Astrocyte (in vitro differentiated cells and primary cell): Measurements from ENCODE around the gene ECM1. TPM values are rescaled to one million over a fixed set of nuclear protein-coding genes. Genes with fewer than 3 reads are reported as not detected.

Experiments
- DNase-seq: peaks from one replicate; pipeline ENCODE4 v3.0.0-alpha.2; 2010; ENCODE audit warnings: low read depth
- FAIRE-seq: peaks from 2 replicates; lab custom pipeline; 2011; peaks lifted over from hg19 to GRCh38; lab: Jason Lieb, UNC
- H2AFZ ChIP-seq: 2 replicates; pipeline ENCODE4 v1.6.0; 2012; ENCODE audit warnings: low read depth, low read length, inconsistent platforms
- H3K27ac ChIP-seq: 2 replicates; pipeline ENCODE4 v1.5.1; 2011; ENCODE audit warnings: low read depth, low read length, inconsistent platforms
- H3K27me3 ChIP-seq: 2 replicates; pipeline ENCODE4 v1.6.0; 2011; ENCODE audit warnings: low read length, inconsistent platforms; ENCODE audit not compliant: insufficient read depth
- H3K36me3 ChIP-seq: 2 replicates; pipeline ENCODE4 v1.5.1; 2011; ENCODE audit warnings: low read length, inconsistent platforms; ENCODE audit not compliant: insufficient read depth
- H3K4me1 ChIP-seq: 2 replicates; pipeline ENCODE4 v1.5.1; 2011; ENCODE audit warnings: low read length, inconsistent platforms; ENCODE audit not compliant: insufficient read depth
- H3K4me2 ChIP-seq: 2 replicates; pipeline ENCODE4 v1.6.0; 2012; ENCODE audit warnings: low read length, inconsistent platforms
- H3K4me3 ChIP-seq: 2 replicates; pipeline ENCODE4 v1.5.1; 2011; ENCODE audit warnings: low read depth, mild to moderate bottlenecking, low read length, inconsistent platforms; ENCODE audit not compliant: insufficient read depth
- H3K79me2 ChIP-seq: 2 replicates; pipeline ENCODE4 v1.6.0; 2012; ENCODE audit warnings: mild to moderate bottlenecking, low read length, inconsistent platforms; ENCODE audit not compliant: insufficient read depth
- H3K9ac ChIP-seq: 2 replicates; pipeline ENCODE4 v1.6.0; 2012; ENCODE audit warnings: mild to moderate bottlenecking, low read length, inconsistent platforms
- H3K9me3 ChIP-seq: 2 replicates; pipeline ENCODE4 v1.5.1; 2012; ENCODE audit warnings: low read depth, mild to moderate bottlenecking, low read length, inconsistent platforms; ENCODE audit not compliant: insufficient read depth
- H4K20me1 ChIP-seq: 2 replicates; pipeline ENCODE4 v1.6.0; 2012; ENCODE audit warnings: low read length, inconsistent platforms; ENCODE audit not compliant: insufficient read depth
- H3K27ac Mint-ChIP-seq: one replicate; pipeline ENCODE4 v1.8.0; 2021; ENCODE audit warnings: mild to moderate bottlenecking, mixed read lengths; ENCODE audit not compliant: unreplicated experiment
- H3K27me3 Mint-ChIP-seq: one replicate; pipeline ENCODE4 v1.8.0; 2021; ENCODE audit warnings: low read depth, mixed read lengths; ENCODE audit not compliant: unreplicated experiment
- H3K36me3 Mint-ChIP-seq: one replicate; pipeline ENCODE4 v1.8.0; 2021; ENCODE audit warnings: low read depth, mixed read lengths; ENCODE audit not compliant: unreplicated experiment
- H3K4me1 Mint-ChIP-seq: one replicate; pipeline ENCODE4 v1.8.0; 2021; ENCODE audit warnings: low read depth, mixed read lengths; ENCODE audit not compliant: unreplicated experiment
- H3K4me3 Mint-ChIP-seq: one replicate; pipeline ENCODE4 v1.8.0; 2021; ENCODE audit warnings: mild to moderate bottlenecking, moderate library complexity, mixed read lengths; ENCODE audit not compliant: unreplicated experiment
- H3K9me3 Mint-ChIP-seq: one replicate; pipeline ENCODE4 v1.8.0; 2021; ENCODE audit warnings: mild to moderate bottlenecking, mixed read lengths; ENCODE audit not compliant: unreplicated experiment
- CTCF ChIP-seq: IDR thresholded peaks from 2 replicates; pipeline ENCODE4 v1.5.1; 2011; ENCODE audit warnings: low read depth, mild to moderate bottlenecking, inconsistent platforms, low read length, moderate library complexity; ENCODE audit not compliant: insufficient read depth
- EZH2 ChIP-seq: IDR thresholded peaks from 2 replicates; pipeline ENCODE4 v1.6.1; 2012; ENCODE audit warnings: mild to moderate bottlenecking, low read length, inconsistent platforms; ENCODE audit not compliant: insufficient read depth
- total RNA-seq: library from RNA; stranded (reverse); gene quantifications from 2 replicates; pipeline ENCODE4 v1.2.1, GENCODE V29; 2021

Gene ECM1
- total RNA-seq, 1 donor from 2014 or later, result 26.0 TPM

- Histone ChIP-seq H4K20me1 (peaks cover 7% of the 10 kb centered on the region), H3K79me2 (no peaks in the 10 kb centered on the region), H3K4me1 (peaks cover 14% of the 10 kb centered on the region), H3K36me3 (no peaks in the 10 kb centered on the region), H3K27me3 (no peaks in the 10 kb centered on the region), H3K9ac (peak overlapping the region; percentile 50), H2AFZ (no peak overlapping the region), H3K27ac (no peak overlapping the region), H3K4me3 (no peak overlapping the region), H3K9me3 (no peaks in the 10 kb centered on the region), H3K4me2 (peak overlapping the region; percentile 67)
- DNase-seq (no peak), FAIRE-seq (no peak)
- H3K27ac Mint-ChIP-seq, result peak overlapping the region; percentile 62
- H3K36me3 Mint-ChIP-seq, result no peaks in the 10 kb centered on the region
- no peaks in the 10 kb centered on the region for H3K27me3 Mint-ChIP-seq
- TF ChIP-seq CTCF (no peak), EZH2 (no peak)
- H3K9me3 Mint-ChIP-seq, result no peaks in the 10 kb centered on the region
- peaks cover 14% of the 10 kb centered on the region for H3K4me1 Mint-ChIP-seq
- H3K4me3 Mint-ChIP-seq, result no peak overlapping the region
Measured at GRCh38 chr1:150552911-150553289, 45.0 kb downstream of the ECM1 start.

GRCh38 chr1:150553392-150554085 is 45.6 kb downstream of the ECM1 start:
- no peaks in the 10 kb centered on the region for H3K79me2 ChIP-seq
- TF ChIP-seq EZH2, result no peak
- H3K4me1 ChIP-seq, result peaks cover 14% of the 10 kb centered on the region
- H3K36me3 ChIP-seq, result no peaks in the 10 kb centered on the region
- no peaks in the 10 kb centered on the region for H3K27me3 ChIP-seq
- H3K4me2 ChIP-seq, result no peak overlapping the region
- H3K4me3 Mint-ChIP-seq, result no peak overlapping the region
- H3K9ac ChIP-seq, result no peak overlapping the region
- DNase-seq (no peak), FAIRE-seq (no peak)
- no peak overlapping the region for H3K27ac Mint-ChIP-seq
- H3K27me3 Mint-ChIP-seq, result no peaks in the 10 kb centered on the region
- no peak overlapping the region for H2AFZ ChIP-seq
- H3K36me3 Mint-ChIP-seq, result no peaks in the 10 kb centered on the region
- peaks cover 11% of the 10 kb centered on the region for H4K20me1 ChIP-seq
- no peak overlapping the region for H3K27ac ChIP-seq
- no peaks in the 10 kb centered on the region for H3K9me3 Mint-ChIP-seq
- H3K4me1 Mint-ChIP-seq, result peaks cover 14% of the 10 kb centered on the region
- H3K9me3 ChIP-seq, result no peaks in the 10 kb centered on the region
- no peak overlapping the region for H3K4me3 ChIP-seq

- H3K9ac ChIP-seq, result no peak overlapping the region
- DNase-seq, result no peak
- H3K27ac Mint-ChIP-seq, result no peak overlapping the region
- no peaks in the 10 kb centered on the region for H3K9me3 Mint-ChIP-seq
- no peak for TF ChIP-seq EZH2
- H3K4me1 Mint-ChIP-seq, result peaks cover 14% of the 10 kb centered on the region
- H3K4me3 Mint-ChIP-seq, result no peak overlapping the region
- peaks cover 14% of the 10 kb centered on the region for H3K4me1 ChIP-seq
- no peaks in the 10 kb centered on the region for H3K27me3 Mint-ChIP-seq
- peaks cover 11% of the 10 kb centered on the region for H4K20me1 ChIP-seq
- peaks cover 2% of the 10 kb centered on the region for H3K79me2 ChIP-seq
- no peak overlapping the region for H2AFZ ChIP-seq
- H3K27me3 ChIP-seq, result no peaks in the 10 kb centered on the region
- no peak overlapping the region for H3K4me3 ChIP-seq
- no peak for FAIRE-seq
- H3K9me3 ChIP-seq, result no peaks in the 10 kb centered on the region
- H3K27ac ChIP-seq, result no peak overlapping the region
- H3K4me2 ChIP-seq, result no peak overlapping the region
- H3K36me3 ChIP-seq, result no peaks in the 10 kb centered on the region
- no peaks in the 10 kb centered on the region for H3K36me3 Mint-ChIP-seq
Measured at GRCh38 chr1:150554086-150554452, 46.2 kb downstream of the ECM1 start.
